HG02852 (cell line): Measurements from ENCODE around the gene RCOR2.
"Not testable (repeated sequence)": the region's sequence is repeated elsewhere in the genome, so short reads cannot be mapped to it uniquely, and the experiment has no call there.

Source experiments
- ATAC-seq: cut with Tn5 transposase; IDR thresholded peaks from one replicate; pipeline ENCODE4 v1.9.1; 2021; ENCODE audit warnings: mild to moderate bottlenecking, moderate library complexity; ENCODE audit not compliant: unreplicated experiment

Gene RCOR2

GRCh38 chr11:63916837-63917691 is at the start of gene RCOR2:
RCOR2 (minus strand) TSS chr11:63917164; CDS start chr11:63916456, 708 bp downstream.
- no peak for ATAC-seq

DNA sequence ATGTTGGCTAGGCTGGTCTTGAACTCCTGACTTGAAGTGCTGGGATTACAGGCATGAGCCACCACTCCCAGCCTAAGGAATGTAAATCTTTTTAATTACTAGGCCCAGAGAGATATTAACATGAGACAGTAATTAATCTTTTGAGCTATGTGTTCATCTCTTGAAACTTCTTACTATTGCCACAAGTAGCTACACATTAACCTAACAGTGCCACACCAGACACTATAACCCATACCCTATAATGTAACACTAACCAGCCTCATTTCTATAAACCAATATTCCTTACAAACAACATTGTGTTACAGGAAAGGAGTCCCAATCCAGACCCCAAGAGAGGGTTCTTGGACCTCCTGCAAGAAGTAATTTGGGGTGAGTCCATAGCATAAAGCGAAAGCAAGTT is 49.5 kb upstream of the RCOR2 start:
- no peak for ATAC-seq

DNA sequence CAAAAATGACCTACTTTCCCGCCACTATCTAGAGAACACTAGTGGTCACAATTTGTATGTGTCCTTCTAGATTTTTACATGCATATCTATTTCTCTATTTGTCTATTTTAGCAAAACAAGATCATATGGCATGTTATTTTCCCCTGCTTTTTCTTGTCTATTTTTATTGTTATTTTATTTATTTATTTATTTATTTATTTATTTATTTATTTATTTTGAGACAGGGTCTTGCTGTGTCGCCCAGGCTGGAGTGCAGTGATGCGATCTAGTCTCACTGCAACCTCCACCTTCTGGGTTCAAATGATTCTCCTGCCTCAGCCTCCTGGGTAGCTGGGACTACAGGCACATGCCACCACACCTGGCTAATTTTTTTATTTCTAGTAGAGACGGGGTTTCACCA is 46.9 kb upstream of the RCOR2 start:
- not testable (repeated sequence) for ATAC-seq

DNA sequence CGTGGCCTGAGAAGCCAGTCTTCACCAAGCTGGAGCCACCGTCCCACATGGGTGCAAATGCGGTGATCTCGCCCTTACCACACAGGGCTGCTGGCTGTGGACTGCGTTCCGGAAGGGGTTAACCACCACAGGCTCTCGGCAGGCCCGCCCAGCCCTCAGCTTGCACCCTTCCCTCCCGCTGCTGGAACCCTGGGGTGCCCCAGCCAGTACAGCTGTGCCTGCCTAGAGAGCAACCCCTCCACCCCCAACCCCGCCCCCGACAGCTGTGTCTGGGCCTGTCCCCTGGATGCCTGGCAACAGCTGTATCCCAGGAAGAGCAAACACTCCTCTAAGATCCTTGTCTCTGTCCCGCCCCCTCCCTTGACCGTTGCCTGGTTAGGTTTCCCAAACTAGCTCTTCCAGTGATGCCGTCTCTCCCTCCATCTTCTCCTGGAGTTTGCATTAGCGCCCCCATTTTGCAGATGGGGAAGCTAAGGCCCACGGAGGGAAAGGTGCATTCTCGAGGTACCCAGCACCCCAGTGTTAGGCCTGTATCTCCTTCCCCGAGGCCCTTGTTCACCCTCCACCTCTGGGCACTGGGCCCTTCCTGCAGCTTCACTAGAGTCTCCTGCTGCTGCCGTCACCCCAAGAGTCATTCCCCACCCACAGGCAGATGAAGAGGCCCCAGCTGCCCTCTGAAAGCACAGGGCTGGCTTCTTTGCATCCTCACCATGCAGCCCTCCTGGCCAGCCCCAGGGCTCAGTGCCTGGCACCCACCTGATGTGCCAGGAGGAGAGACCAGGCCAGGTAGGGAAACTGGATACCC is 44.8 kb upstream of the RCOR2 start:
- no peak for ATAC-seq

DNA sequence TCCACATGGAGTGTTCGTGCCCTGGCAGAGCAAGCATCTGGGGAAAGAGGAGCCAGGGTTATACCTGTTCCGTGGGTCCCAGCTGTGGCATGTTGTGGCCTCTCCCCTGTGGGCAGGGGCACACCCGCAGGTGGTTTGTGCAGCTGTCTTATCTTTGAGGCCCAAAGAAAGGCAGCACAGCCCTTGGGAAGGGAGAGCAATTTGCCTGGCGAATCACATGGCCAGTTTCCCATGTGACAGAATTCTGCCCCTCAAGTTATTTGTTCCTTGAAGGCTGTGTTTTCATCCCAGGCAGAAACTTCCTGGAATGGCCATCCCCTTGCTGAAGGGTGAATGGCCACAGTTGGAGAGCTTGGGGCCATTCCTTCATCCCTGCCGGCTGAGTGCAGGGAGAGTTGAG is 41.0 kb upstream of the RCOR2 start:
- ATAC-seq = no peak

- ATAC-seq = no peak
These were observed 35.6 kb upstream of the RCOR2 start for GRCh38 chr11:63952570-63952969.

DNA sequence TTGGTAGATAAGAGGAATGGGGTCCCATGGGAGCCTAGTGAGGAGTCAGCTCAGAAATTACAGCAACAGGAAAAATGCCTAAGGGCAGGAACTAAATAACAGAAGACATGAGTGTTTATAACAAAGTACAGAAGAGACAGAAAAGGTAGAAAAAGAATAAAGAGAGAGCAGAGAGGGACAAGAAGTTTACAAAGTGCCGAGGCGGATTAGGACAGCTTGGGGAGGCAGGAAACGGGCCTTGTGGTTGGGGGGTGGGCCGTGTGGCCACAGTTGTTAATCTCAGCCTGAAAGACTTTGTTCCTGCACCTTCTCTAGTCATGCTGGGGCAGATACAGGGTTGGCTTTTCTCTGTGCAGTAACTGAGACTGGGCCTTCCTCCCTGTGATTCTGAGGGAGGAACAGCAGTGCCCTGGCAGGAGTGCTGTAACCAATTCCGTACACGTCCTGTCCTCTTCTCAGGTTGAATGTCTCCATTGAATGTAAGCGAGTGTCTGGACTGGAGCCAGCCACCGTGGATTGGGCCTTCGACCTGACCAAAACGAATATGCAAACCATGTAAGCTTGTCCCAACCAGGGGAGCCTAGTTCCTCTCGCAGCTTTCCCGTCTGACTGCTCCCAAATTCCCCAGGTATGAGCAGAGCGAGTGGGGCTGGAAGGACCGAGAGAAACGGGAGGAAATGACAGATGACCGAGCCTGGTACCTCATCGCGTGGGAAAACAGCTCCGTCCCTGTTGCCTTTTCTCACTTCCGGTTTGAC is 35.0 kb upstream of the RCOR2 start:
- no peak for ATAC-seq

DNA sequence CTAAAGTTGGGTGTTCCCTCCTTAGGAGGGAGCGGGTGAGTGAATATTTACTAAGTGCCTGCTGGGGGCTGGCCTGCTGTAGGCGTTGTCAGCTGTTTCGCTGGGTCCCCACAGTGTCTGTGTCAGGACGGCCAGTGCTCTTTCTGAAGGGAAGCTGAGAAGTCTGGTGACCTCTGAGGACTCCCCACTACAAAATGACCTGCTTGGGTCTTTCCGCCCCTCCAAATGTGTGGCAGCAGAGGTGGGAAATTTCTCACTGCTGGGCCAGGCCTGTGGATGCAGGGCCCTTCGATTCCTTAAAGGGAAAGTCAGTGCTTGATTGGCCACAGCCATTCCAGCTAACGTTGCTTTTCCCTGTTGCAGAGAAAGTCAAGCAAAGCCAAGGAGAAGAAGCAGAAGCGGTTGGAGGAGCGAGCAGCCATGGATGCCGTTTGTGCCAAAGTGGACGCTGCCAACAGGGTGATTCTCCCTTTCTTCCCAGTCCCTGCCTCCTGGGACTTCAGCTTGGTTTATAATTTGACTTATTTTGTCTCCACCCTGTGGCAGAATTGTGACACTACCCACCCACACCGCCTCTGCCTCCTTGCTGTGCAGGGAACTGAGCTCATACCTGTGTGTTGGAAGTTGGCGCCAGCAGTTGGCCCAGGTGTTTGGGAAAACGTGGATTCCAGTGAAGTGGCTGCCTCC is 28.7 kb upstream of the RCOR2 start:
- no peak for ATAC-seq

GRCh38 chr11:63944987-63945386 is 28.0 kb upstream of the RCOR2 start:
- no peak for ATAC-seq

- ATAC-seq = no peak
These were observed 25.8 kb upstream of the RCOR2 start for GRCh38 chr11:63942803-63943202.

GRCh38 chr11:63941901-63942300 is 24.9 kb upstream of the RCOR2 start:
- no peak for ATAC-seq

- ATAC-seq = no peak
These were observed 23.8 kb upstream of the RCOR2 start for GRCh38 chr11:63940786-63941185.

- peak; percentile 1 for ATAC-seq
These were observed 22.5 kb upstream of the RCOR2 start for GRCh38 chr11:63939397-63939891.

DNA sequence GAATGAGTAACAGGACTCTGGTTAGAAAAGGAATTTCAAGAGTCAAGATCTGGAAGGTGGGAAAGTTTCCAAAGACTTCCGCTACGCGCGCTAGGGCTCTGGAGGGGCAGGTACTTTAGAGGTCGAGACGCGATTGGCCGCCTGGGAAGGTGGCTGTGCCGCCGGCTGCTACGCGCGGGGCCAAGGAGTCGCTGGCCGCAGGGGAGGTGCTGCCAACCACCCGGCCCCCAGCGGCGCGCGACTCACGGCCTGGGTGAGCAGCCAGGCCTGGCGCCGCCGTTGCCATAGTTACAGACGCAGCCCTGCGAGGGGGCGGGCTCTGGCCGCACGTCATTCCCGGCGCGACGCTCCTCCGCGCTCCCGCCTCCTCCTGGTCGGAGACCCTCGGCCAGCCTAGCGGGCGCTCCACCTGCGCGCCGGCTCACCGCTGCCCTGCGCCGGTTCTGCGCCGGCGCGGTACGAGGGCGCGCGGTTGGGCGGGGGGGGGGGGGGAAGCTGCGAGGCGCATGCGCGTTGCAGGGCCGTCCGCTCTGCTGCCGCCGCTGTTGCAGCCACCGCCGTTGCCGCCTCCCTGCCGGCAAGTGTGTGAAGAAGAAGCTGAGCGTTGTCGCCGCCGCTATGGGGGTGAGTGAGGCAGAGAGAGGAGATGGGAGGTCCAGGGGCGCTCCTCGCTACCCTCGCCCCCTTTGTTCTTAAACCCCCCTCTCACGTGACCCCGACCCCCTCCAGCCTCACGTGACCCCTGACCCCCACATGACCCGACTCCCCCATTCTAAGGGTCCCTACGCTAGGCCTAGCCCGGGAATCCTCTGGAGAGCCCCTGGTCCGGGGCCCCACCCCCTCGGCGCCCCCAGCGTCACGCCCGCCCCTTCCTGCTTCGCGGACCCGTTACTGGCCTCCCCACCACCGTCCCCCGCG is 21.8 kb upstream of the RCOR2 start, which contains the start of gene NAA40:
Gene NAA40 (plus strand): TSS at position 524 of the 918 bp plus-strand sequence. CDS start 95 bp downstream, at position 619.
- ATAC-seq = peak; percentile 85

DNA sequence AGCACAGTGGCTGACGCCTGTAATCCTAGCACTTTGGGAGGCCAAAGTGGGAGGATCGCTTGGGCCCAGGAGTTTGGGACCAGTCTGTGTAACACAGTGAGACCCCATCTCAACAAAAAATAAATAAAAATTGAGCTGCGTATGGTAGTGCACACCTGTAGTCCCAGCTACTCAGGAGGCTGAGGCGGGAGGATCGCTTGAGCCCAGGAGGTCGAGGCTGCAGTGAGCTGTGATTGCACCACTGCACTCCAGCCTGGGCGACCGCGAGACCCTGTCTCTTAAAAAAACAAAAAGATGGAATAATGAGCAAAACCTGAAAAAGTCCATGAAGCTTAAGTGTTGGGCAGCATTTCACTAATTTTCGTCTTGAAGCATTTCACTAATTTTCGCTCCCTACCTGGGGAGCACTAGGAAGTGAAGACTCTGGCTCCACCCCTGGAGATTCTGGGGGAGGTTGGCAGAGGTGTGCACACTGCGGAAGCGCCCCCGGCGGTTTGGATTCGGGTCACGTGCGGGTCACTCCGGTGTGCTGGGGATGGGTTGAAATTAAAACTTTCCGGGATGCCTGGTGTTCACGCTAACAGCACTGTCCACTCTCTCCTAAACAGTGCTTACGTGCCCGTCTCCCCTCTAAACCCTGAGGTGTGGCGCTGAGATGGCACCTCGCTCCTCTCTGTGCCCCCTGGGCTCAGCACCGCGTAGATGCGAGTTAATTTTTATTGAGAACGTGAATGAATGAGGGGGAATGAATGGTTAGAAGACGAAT is 20.9 kb upstream of the RCOR2 start:
- peak; percentile 10 for ATAC-seq

DNA sequence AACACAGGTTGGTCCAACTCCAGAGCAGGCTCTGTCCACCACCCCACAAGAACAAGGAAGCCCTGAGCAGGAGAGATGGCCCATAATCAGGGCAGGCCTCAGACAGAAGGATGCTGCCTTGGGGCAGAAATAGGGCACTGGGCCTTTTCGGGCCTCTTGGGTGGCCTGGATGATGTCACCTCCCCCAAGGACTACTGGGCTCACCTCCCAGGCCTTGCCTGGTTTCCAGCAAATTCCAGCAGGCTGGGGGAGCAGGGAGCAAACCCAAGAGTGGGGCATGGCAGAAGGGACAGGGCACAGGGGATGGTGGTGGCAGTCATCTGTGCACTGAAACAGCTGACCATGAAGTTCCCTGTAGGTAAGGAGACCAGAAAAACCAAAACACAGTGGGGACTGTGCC is 16.5 kb upstream of the RCOR2 start:
- ATAC-seq = no peak

DNA sequence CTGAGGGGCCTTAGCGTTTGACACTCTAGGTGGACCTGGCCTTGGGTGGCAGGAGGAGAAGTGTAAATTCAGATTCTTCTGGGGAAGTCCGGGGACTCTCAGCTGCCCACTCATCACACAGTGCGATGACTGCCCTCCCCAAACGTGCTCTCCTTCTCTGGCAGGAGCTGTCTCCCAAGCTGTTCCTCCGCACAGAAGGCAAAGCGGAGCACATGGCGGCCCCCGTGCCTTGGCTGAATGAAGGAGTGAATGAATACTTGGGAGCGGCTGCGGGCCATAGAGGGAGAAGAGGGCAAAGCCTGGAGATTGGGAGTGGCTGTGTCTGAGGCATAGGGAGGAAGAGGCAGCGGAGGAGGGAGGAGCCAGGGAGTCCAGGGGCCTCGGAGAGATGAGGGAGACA is 14.9 kb upstream of the RCOR2 start:
- ATAC-seq = no peak

DNA sequence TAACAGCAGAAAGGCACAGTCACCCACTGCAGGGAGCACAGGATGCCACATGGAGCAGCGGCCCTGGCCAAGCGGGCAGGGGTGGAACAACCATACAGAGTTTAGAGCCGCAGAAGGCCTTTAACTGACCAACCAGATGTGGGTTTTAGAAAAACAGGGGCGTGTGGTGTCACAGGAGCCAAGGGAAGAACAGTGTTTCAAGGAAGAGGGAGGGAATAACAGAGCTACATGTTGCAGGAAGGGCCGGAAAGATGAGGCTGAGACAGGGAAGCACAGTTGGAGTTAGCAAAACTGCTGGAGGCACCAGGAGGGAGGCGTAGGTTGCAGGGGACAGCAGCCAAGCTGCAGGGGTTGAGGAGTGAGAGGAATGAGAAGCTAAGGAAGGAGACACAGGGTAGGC is 14.1 kb upstream of the RCOR2 start:
- no peak for ATAC-seq

DNA sequence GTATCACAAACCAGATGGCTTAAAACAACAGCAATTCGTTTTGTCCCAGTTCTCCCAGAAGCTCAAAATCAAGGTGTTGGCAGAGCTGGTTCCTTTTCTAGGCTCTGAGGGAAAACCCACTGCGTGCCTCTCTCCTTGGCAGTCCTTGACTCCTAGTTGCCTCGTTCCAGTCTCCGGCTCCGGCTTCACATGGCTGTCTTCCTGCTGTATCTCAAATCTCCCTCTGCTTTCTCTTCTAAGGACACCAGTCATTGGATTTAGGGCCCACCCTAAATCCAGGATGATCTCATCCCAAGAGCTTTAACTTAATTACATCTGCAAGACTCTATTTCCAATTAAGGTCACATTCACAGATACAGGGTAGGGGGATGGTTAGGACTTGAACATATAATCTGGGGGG is 12.7 kb upstream of the RCOR2 start:
- ATAC-seq = no peak
